GM18907 (cell line): ENCODE measurements around the gene EFTUD2.
"Not testable (repeated sequence)": the region's sequence is repeated elsewhere in the genome, so short reads cannot be mapped to it uniquely, and the experiment has no call there.

Experiments
- ATAC-seq: cut with Tn5 transposase; IDR thresholded peaks from one replicate; pipeline ENCODE4 v1.9.1; 2021; ENCODE audit warnings: mild to moderate bottlenecking, moderate library complexity; ENCODE audit not compliant: unreplicated experiment

Gene EFTUD2

GRCh38 chr17:44812263-44812662, 87.0 kb downstream of the EFTUD2 start:
- no peak for ATAC-seq

- not testable (repeated sequence) for ATAC-seq
These were observed 90.4 kb downstream of the EFTUD2 start for GRCh38 chr17:44808656-44809388.

GRCh38 chr17:44808156-44808555, 91.1 kb downstream of the EFTUD2 start:
- no peak for ATAC-seq

GRCh38 chr17:44807817-44808155, 91.5 kb downstream of the EFTUD2 start:
- no peak for ATAC-seq

- ATAC-seq, result no peak
These were observed 92.0 kb downstream of the EFTUD2 start for GRCh38 chr17:44807093-44807816.

- ATAC-seq, result no peak
These were observed 94.7 kb downstream of the EFTUD2 start for GRCh38 chr17:44804302-44805089.

GRCh38 chr17:44801880-44802279, 97.4 kb downstream of the EFTUD2 start:
- no peak for ATAC-seq
